GM23248 (cell line): ENCODE measurements around the gene SYVN1.

Source experiments
- EZH2 ChIP-seq: fragments of 200-600 bp; sonication (generic); IDR thresholded peaks from 2 replicates; pipeline ENCODE4 v1.6.1; 2018; ENCODE audit warnings: antibody characterized with exemption, mild to moderate bottlenecking; ENCODE audit not compliant: insufficient read depth, poor library complexity, severe bottlenecking
- EZH2phosphoT487 ChIP-seq: fragments of 200-600 bp; sonication (generic); IDR thresholded peaks from 2 replicates; pipeline ENCODE4 v1.6.1; 2018; ENCODE audit warnings: antibody characterized with exemption, moderate library complexity, mild to moderate bottlenecking, low read depth; ENCODE audit not compliant: insufficient read depth

- TF ChIP-seq EZH2 = no peak
- TF ChIP-seq EZH2phosphoT487 = no peak
These were observed 2.9 kb downstream of the SYVN1 start for GRCh38 chr11:65131417-65131776.
